ENCODE data around the gene ATP6AP2.

The ATP6AP2 gene

DNA sequence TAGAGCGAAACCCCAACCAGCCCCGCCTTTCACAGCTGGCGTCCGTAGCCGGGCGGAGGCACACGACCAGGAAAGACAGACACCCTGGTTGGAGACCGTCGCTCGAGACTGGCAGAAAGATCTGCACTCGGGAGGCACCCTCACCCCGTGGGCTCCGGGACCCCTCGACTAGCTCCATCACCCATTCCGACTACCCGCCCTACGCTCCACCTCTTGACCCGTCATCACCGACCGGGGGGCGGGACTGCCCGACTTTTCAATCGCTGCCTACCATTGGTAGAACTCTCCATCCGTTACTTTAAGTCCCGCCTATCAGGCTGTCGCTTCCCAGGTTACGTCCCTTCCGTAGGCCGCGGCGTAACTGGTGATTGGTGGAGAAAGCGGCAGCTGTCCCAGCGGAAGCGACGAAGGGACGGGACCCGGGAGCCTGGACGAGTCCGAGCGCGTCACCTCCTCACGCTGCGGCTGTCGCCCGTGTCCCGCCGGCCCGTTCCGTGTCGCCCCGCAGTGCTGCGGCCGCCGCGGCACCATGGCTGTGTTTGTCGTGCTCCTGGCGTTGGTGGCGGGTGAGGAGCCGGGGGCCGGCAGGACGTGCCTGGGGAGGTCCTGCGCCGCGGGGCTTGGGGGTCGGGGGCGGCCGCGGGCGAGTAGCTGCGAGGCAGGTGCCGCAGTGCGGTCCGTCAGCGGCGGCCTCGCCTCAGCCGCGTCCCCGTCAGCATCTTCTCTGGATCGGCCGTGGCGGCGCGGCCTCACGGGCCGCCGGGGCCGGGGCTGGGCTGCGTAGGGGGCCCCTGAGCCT lies at the start of gene ATP6AP2:
TSS of gene ATP6AP2 (plus strand) at position 434 of the 799 bp plus-strand sequence. CDS start at position 530, 96 bp downstream.
- CTCF ChIA-PET = no interaction called here
- DNase-seq (ENCODE audit: low read depth, low spot score) = peak; percentile 49
- POLR2A ChIA-PET = no interaction called here
- H3K4me3 ChIP-seq (ENCODE audit: low read depth, low read length) = peak within 1 kb of the TSS; percentile 80
- TF ChIP-seq CTCF (IDR thresholded peaks at IDR 0.05; ENCODE audit: insufficient read depth, low read length, missing control alignments) = no peak

DNA sequence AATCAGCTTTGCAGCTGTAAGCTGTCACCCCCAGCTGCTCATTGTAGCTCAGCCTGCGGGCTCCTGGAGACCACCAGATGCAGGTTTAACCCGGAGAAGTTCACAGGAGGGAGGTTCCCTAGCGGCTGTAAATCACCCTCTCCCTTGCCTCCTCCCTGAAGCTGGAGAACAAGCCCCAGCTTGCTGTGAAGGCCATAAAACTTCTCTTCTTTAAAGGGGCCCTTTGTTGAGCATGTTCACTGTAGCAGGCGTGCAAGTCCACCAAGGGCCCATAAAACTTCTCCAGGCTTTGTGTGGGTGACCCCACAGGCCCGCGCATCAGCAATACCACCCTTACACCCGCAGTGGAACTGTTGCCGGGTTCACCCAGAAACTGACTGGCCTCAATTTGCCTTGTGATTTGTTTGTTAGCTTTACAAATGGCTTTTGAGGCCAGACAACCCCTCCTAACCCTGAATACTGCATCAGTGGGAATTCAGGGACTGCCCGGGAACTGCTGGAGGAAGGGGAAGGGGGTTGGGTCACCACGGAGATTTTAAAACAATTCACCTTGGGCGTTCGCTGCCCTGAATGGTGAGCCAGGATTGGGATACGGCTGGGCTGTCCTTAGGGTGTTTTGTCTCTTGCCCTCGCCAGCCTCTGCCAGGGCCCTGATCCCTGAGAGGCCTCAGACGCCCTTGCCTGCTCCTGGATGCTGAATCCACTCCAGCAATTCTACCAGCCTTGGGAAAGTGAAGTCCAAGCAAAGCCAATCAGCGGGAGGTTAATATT lies 49.5 kb upstream of the ATP6AP2 start:
- no peak for DNase-seq (ENCODE audit: low read depth, low spot score)

GRCh38 chrX:40537310-40537709 lies 43.5 kb upstream of the ATP6AP2 start:
- ChIA-PET POLR2A (no interaction called here), CTCF (no interaction called here)
- no peak overlapping the region for H3K4me3 ChIP-seq (ENCODE audit: low read depth, low read length)
- no peak for TF ChIP-seq CTCF (IDR thresholded peaks at IDR 0.05; ENCODE audit: insufficient read depth, low read length, missing control alignments)
- DNase-seq (ENCODE audit: low read depth, low spot score) = no peak

More for the DNA sequence above, 49.5 kb upstream of the ATP6AP2 start:
- TF ChIP-seq CTCF (IDR thresholded peaks at IDR 0.05; ENCODE audit: insufficient read depth, low read length, missing control alignments) = no peak
- H3K4me3 ChIP-seq (ENCODE audit: low read depth, low read length) = no peak overlapping the region
- ChIA-PET POLR2A (interaction anchor here (0.7 kb wide), 2 partner anchors 12 to 734 kb away, joined by 3 read pairs; no protein-coding TSS in a partner anchor), CTCF (interaction anchor here (1.6 kb wide), 1 partner anchor 13 kb away, joined by 6 read pairs; no protein-coding TSS in a partner anchor)

DNA sequence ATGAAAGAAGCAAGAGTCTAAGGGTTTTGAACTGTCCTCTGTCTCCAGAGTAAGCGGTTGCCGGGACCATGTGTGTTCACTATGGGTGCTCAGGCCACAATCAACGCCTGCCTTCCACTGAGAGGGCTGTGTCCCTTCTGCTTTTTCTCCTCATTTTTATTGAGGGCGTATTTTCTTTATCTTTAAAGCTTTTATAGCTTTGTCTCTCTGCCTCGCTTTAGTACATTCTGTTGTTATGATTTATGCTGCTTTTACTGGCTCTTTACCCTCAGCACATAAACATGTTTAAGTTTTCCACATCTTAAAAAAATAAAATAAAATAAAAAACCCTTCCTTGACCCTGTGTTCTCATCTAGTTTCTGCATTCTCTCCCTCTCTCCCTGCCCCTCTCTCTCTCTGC lies 42.4 kb upstream of the ATP6AP2 start:
- no peak for TF ChIP-seq CTCF (IDR thresholded peaks at IDR 0.05; ENCODE audit: insufficient read depth, low read length, missing control alignments)
- H3K4me3 ChIP-seq (ENCODE audit: low read depth, low read length) = no peak overlapping the region
- no peak for DNase-seq (ENCODE audit: low read depth, low spot score)
- POLR2A ChIA-PET = no interaction called here
- CTCF ChIA-PET = interaction anchor here (0.6 to 1.4 kb wide), 2 partner anchors 369 to 737 kb away, joined by 3 read pairs; no protein-coding TSS in a partner anchor

- no peak for TF ChIP-seq CTCF (IDR thresholded peaks at IDR 0.05; ENCODE audit: insufficient read depth, low read length, missing control alignments)
- DNase-seq (ENCODE audit: low read depth, low spot score) = peak; percentile 29
- no peak overlapping the region for H3K4me3 ChIP-seq (ENCODE audit: low read depth, low read length)
- ChIA-PET POLR2A (no interaction called here), CTCF (interaction anchor here (0.6 kb wide), 1 partner anchor 390 kb away, joined by 3 read pairs; no protein-coding TSS in a partner anchor)
Observed at GRCh38 chrX:40539214-40540142, 41.3 kb upstream of the ATP6AP2 start.
